Skeletal muscle tissue (tissue), 4 donors: ENCODE data around the gene PRLR. TPM values are rescaled to one million over a fixed set of nuclear protein-coding genes. Genes with fewer than 3 reads are reported as not detected.

Source experiments
- H3K27ac ChIP-seq: one replicate; pipeline ENCODE4 v1.7.0; 2013; ENCODE audit warnings: mild to moderate bottlenecking, low read depth, low read length, inconsistent platforms
- H3K27me3 ChIP-seq, 3 donors: one replicate each; pipeline ENCODE4 v1.7.0; 2013; ENCODE audit warnings: low read length in 3 of 3; ENCODE audit not compliant: control insufficient read depth in 3 of 3, insufficient read depth in 3 of 3
- H3K36me3 ChIP-seq, 3 donors: one replicate each; pipeline ENCODE4 v1.7.0; 2013; ENCODE audit warnings: low read length in 3 of 3; ENCODE audit not compliant: control insufficient read depth in 3 of 3, insufficient read depth in 3 of 3
- H3K4me1 ChIP-seq, 3 donors: one replicate each; pipeline ENCODE4 v1.7.0; 2013; ENCODE audit warnings: low read length in 3 of 3, mild to moderate bottlenecking in 3 of 3; ENCODE audit not compliant: control insufficient read depth in 3 of 3, insufficient read depth in 3 of 3
- H3K4me3 ChIP-seq, 3 donors: one replicate each; pipeline ENCODE4 v1.7.0; 2013; ENCODE audit warnings: low read length in 3 of 3
- H3K9ac ChIP-seq, 3 donors: one replicate each; pipeline ENCODE4 v1.7.0; 2013; ENCODE audit warnings: low read length in 3 of 3, mild to moderate bottlenecking in 3 of 3, moderate library complexity in 2 of 3, low read depth in 1 of 3
- H3K9me3 ChIP-seq, 3 donors: one replicate each; pipeline ENCODE4 v1.7.0; 2013; ENCODE audit warnings: low read length in 3 of 3; ENCODE audit not compliant: control insufficient read depth in 3 of 3
- total RNA-seq: library from RNA; depleted of rRNA; stranded (reverse); fragments of >200 nt; gene quantifications from one replicate; pipeline ENCODE4 v1.2.3, GENCODE V29; 2014
- donor health status: Osteomylitis.

PRLR gene
- total RNA-seq, 1 donor from 2014 or later, result 0.52 TPM

DNA sequence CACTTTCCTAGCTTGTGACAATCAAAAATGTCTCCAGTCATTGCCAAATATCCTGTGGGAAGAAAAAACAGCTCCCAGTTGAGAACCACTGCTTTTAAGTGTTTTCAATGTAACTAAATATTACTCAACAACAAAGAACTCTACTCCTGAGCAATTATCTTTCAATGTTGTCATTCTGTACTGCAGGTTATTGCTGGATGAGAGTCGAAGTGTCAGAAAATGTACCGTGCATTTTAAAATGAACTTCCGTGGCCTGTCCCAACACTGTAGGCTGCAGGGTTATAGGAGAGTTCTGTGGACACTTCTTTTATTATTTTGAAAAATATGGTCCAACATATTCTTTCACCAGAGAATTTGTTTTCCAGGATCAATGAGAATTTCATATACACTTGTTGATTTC lies 147.8 kb downstream of the PRLR start:
- Histone ChIP-seq H3K4me3 (no peak overlapping the region), H3K27me3 (no peaks in the 10 kb centered on the region), H3K9me3 (no peaks in the 10 kb centered on the region), H3K27ac (no peak overlapping the region), H3K9ac (no peak overlapping the region), H3K36me3 (no peaks in the 10 kb centered on the region), H3K4me1 (no peaks in the 10 kb centered on the region)

DNA sequence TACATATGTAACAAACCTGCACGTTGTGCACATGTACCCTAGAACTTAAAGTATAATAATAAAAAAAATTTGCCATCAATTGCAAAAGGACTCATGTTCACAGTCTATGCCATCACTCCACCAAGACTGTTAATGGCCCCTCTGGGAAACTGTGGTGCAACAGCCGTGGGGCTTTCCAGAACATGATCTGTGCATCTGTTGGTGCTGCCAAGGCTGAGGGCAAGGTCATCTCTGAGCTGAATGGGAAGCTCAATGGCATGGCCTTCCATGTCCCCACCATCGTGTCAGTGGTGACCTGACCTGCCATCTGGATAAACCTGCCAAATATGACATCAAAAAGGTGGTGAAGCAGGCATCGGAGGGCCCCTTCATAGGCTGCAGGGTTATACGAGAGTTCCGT lies 149.2 kb downstream of the PRLR start:
- Histone ChIP-seq H3K27ac (no peak overlapping the region), H3K27me3 (no peaks in the 10 kb centered on the region), H3K9ac (no peak overlapping the region), H3K9me3 (no peaks in the 10 kb centered on the region), H3K4me3 (no peak overlapping the region), H3K36me3 (no peaks in the 10 kb centered on the region), H3K4me1 (no peaks in the 10 kb centered on the region)

DNA sequence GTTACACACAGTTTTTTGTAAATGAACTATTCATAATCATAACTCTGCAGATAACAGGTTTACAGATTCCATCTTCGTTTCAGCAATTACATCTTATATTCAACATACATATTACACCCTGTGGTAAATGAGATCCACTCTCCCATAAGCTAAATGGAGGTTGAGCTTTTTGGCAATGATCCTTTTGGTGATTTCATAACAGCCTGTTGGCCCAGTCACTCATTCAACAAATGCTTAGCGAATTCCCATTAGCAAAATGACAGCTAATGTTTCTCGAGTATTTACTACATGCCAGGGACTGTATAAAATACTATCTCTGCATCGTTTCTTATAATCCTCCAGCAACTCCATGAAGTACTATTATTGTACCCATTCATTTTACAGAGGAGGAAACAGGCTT lies 157.1 kb downstream of the PRLR start:
- Histone ChIP-seq H3K4me1 (no peaks in the 10 kb centered on the region), H3K27me3 (no peaks in the 10 kb centered on the region), H3K36me3 (no peaks in the 10 kb centered on the region), H3K27ac (no peak overlapping the region), H3K9me3 (no peaks in the 10 kb centered on the region), H3K9ac (no peak overlapping the region), H3K4me3 (no peak overlapping the region)

DNA sequence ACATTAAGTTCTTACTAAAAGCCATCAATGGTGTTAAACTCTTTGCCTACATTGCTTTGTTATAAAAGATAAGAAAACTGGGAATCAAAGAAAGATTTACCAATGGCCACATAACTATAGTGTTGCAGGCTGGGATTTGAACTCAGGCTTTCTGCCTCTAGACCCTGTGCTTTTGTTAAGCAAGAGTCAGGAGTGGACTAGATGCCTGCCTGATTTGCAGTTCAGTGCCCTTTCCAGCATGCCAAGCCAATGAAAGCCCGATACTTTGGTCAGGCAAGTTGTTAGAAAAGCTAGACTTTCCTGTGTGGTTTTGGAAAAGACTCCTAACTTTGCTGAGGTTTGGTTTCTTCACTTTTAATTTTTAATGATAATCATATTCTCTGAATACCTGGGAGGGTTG lies 161.1 kb downstream of the PRLR start:
- no peak overlapping the region for H3K9ac ChIP-seq
- H3K4me3 ChIP-seq, result no peak overlapping the region
- no peaks in the 10 kb centered on the region for H3K4me1 ChIP-seq
- H3K9me3 ChIP-seq, result no peaks in the 10 kb centered on the region
- no peaks in the 10 kb centered on the region for H3K27me3 ChIP-seq
- no peak overlapping the region for H3K27ac ChIP-seq
- H3K36me3 ChIP-seq, result no peaks in the 10 kb centered on the region

DNA sequence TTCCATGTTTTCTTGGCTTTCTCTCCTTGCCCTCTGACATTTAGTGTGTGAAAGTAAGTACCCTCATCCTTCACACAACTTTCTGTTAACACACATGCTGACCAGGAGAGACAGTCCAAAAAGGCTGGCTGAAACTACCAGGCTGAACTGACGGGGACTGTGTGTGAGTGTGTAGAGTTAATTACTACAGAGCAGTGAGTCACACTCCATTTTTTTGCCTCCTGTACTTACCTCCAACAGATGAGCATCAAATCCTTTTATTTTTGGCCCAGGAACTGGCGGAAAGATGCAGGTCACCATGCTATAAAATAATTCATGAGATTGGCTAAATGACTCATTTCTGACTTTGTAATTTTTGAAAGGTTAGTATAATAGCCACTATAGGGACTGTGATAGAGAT lies 162.3 kb downstream of the PRLR start:
- Histone ChIP-seq H3K27ac (no peak overlapping the region), H3K9ac (no peak overlapping the region), H3K9me3 (no peaks in the 10 kb centered on the region), H3K4me1 (no peaks in the 10 kb centered on the region), H3K36me3 (no peaks in the 10 kb centered on the region), H3K27me3 (no peaks in the 10 kb centered on the region), H3K4me3 (no peak overlapping the region)

DNA sequence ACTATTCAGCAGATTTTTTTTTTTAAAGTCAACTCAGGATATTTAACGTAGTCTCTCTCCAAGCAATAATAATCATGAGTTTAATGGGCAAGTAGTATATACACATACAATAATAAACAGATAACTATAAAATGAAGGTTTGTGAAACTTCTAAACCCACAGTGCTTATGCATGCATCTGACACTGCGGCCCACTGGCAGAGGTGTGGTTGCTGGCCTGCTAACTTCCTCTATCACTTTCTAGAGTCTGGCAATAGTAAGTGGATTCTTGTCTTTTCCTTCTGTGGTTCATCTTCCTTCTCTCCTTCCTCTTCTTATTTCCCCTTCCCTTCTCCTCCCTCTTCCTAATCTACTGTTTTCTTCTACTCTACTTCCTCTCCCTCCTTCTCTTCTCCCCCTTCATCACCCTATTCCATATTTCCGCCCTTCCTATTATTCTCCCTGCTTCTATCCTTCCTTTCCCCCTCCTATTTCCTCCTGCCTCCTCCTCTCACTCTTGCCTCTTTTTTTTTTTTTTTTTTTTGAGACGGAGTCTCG lies 164.0 kb downstream of the PRLR start:
- no peak overlapping the region for H3K4me3 ChIP-seq
- H3K9ac ChIP-seq, result no peak overlapping the region
- no peak overlapping the region for H3K27ac ChIP-seq
- H3K9me3 ChIP-seq, result no peaks in the 10 kb centered on the region
- H3K36me3 ChIP-seq, result no peaks in the 10 kb centered on the region
- no peaks in the 10 kb centered on the region for H3K4me1 ChIP-seq
- H3K27me3 ChIP-seq, result no peaks in the 10 kb centered on the region

DNA sequence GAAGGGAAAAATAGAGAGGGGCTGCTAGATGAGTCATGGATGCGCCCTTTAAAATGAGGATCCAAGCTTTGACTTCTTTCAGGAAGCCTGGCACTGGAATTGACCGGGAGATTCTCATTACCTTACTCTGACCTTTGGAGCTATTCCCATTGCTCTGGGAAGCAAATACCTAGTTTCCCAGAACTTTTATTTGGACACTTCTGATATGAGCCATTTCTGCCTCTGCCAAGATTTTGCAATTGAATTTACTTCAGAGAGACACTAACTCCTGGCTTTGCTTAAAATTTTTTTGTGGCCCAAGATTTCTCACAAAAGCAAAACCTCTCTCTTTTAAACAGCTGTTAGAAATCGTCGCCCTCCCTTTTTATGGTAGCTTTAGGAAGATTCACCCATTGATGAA lies 166.9 kb downstream of the PRLR start:
- Histone ChIP-seq H3K4me1 (no peaks in the 10 kb centered on the region), H3K9ac (no peak overlapping the region), H3K27me3 (no peaks in the 10 kb centered on the region), H3K4me3 (no peak overlapping the region), H3K9me3 (no peaks in the 10 kb centered on the region), H3K36me3 (no peaks in the 10 kb centered on the region), H3K27ac (no peak overlapping the region)

DNA sequence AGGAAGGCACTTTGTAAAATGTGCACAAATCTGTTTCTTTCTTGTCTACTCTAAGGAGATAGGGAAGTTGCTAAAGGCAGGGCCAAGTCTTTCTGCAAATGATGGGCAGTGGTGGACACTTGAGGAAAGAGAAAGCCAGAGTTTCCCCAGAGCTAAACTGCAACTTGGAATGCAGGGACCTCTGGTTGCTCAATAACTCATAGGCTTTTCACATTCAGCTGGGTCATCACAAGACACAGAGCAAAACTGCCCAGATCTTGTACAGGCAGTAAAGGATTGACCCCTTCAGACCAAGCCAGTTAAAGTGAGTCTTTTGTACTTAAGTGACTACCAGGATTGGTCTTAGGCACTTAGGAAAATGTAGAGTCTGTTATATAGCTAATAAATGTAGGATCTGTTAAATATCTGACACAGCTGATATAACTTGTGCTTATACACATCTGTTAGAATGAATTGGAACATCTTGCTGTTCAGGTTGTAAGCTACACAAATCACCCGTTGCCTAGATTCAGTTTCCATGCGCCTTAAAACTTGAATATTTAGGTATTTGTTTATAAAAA lies 169.0 kb downstream of the PRLR start:
- no peaks in the 10 kb centered on the region for H3K27me3 ChIP-seq
- H3K9me3 ChIP-seq, result no peaks in the 10 kb centered on the region
- no peak overlapping the region for H3K9ac ChIP-seq
- no peaks in the 10 kb centered on the region for H3K4me1 ChIP-seq
- H3K36me3 ChIP-seq, result no peaks in the 10 kb centered on the region
- no peak overlapping the region for H3K27ac ChIP-seq
- no peak overlapping the region for H3K4me3 ChIP-seq

DNA sequence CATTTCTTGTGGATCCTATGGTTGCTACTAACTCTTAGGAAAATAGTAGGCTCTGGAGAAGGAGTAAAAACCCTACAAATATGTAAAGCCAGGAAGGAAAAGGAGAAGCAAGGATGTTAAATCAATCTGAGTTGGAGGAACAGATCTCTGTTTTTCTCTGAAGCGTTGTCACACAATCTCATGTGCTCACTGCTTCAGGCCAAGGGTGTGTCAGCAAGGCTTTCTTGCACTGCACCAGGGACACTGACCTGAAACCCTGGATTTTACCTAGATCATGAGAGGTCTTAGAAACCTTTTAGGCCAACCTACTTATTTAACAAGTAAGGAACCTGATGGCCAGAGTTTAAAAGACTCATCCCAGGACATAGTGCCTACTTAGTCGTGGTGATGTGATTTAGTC lies 170.1 kb downstream of the PRLR start:
- no peak overlapping the region for H3K9ac ChIP-seq
- H3K9me3 ChIP-seq, result no peaks in the 10 kb centered on the region
- H3K4me1 ChIP-seq, result no peaks in the 10 kb centered on the region
- H3K27ac ChIP-seq, result no peak overlapping the region
- H3K36me3 ChIP-seq, result no peaks in the 10 kb centered on the region
- H3K27me3 ChIP-seq, result no peaks in the 10 kb centered on the region
- no peak overlapping the region for H3K4me3 ChIP-seq

DNA sequence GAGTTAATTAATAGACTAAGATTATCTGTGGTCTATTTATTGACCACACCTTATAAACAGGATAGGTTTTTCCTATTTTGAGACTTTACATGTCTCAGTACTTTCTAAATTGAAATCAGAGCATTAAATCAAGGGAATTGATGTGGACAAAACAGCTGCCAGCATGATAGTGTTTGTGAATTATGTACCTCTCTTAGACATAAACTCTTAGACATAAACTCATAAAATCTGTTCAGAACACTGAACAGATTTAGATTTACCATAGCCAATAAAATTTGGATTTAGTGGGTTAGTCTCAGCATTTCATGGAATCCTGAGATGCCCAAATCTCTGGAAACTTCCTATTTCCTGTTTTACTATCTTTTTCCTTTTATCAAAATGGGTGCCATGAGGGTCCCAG lies 171.0 kb downstream of the PRLR start:
- Histone ChIP-seq H3K27ac (no peak overlapping the region), H3K4me1 (no peaks in the 10 kb centered on the region), H3K9me3 (no peaks in the 10 kb centered on the region), H3K27me3 (no peaks in the 10 kb centered on the region), H3K36me3 (no peaks in the 10 kb centered on the region), H3K4me3 (no peak overlapping the region), H3K9ac (no peak overlapping the region)
